SU-DHL-6 (cell line): ENCODE data around the gene KAZN.

Experiments
- H2AFZ ChIP-seq: fragments of 200-600 bp; sonication (generic); 2 replicates; pipeline ENCODE4 v1.6.1; 2014; ENCODE audit warnings: low read depth, mild to moderate bottlenecking, moderate library complexity, mixed read lengths, antibody characterized with exemption, low read length; ENCODE audit not compliant: severe bottlenecking
- H3F3A ChIP-seq: fragments of 200-600 bp; shearing (Covaris generic); 2 replicates; pipeline ENCODE4 v1.6.0; 2016; ENCODE audit warnings: antibody characterized with exemption, mild to moderate bottlenecking; ENCODE audit not compliant: insufficient read depth
- H3K27ac ChIP-seq: fragments of 200-600 bp; sonication (generic); 2 replicates; pipeline ENCODE4 v1.5.1; 2016; ENCODE audit warnings: low read depth, mild to moderate bottlenecking, low read length, moderate library complexity, mixed read lengths
- H3K27me3 ChIP-seq: fragments of 200-600 bp; sonication (generic), shearing (Covaris generic); 2 replicates; pipeline ENCODE4 v1.6.0; 2014; ENCODE audit warnings: mild to moderate bottlenecking, low read length
- H3K36me3 ChIP-seq: fragments of 200-600 bp; sonication (generic); 2 replicates; pipeline ENCODE4 v1.6.1; 2014; ENCODE audit warnings: mild to moderate bottlenecking, low read length, mixed read lengths
- H3K4me2 ChIP-seq: fragments of 300-600, 200-600 bp; shearing (Covaris generic), sonication (generic); 2 replicates; pipeline ENCODE4 v1.6.0; 2014; ENCODE audit warnings: low read length, low read depth, mild to moderate bottlenecking; ENCODE audit not compliant: poor library complexity, severe bottlenecking
- H3K4me3 ChIP-seq: fragments of 200-600 bp; sonication (generic); 2 replicates; pipeline ENCODE4 v1.5.1; 2014; ENCODE audit warnings: antibody characterized with exemption, low read length, mild to moderate bottlenecking, mixed read lengths; ENCODE audit not compliant: insufficient read depth, poor library complexity, severe bottlenecking
- H3K79me2 ChIP-seq: fragments of 200-600 bp; sonication (generic); 2 replicates; pipeline ENCODE4 v1.6.1; 2014; ENCODE audit warnings: mild to moderate bottlenecking, low read length, moderate library complexity; ENCODE audit not compliant: insufficient read depth
- H3K9ac ChIP-seq: fragments of 200-600 bp; sonication (generic); 2 replicates; pipeline ENCODE4 v1.7.0; 2014; ENCODE audit warnings: mild to moderate bottlenecking, low read length
- H3K9me2 ChIP-seq: fragments of 200-600 bp; sonication (generic); replicated peaks from 2 replicates; pipeline ENCODE4 v1.6.1; 2014; ENCODE audit warnings: low read length; ENCODE audit not compliant: insufficient read depth
- H3K9me3 ChIP-seq: fragments of 200-600 bp; sonication (generic); 2 replicates; pipeline ENCODE4 v1.6.1; 2014; ENCODE audit warnings: low read length, mixed read lengths; ENCODE audit not compliant: insufficient read depth
- H4K20me1 ChIP-seq: fragments of 200-600 bp; sonication (generic); 2 replicates; pipeline ENCODE4 v1.6.1; 2014; ENCODE audit warnings: low read depth, mild to moderate bottlenecking, antibody characterized with exemption, low read length, moderate library complexity, mixed read lengths
- CTCF ChIP-seq: fragments of 200-600 bp; sonication (generic); IDR thresholded peaks from one replicate; pipeline ENCODE4 v1.5.1; 2017; ENCODE audit warnings: antibody characterized with exemption, mild to moderate bottlenecking, low read length, moderate library complexity; ENCODE audit not compliant: insufficient read depth, poor library complexity, severe bottlenecking
- EZH2phosphoT487 ChIP-seq: fragments of 200-600 bp; sonication (generic), shearing (Covaris generic); conservative IDR thresholded peaks from 2 replicates; pipeline ENCODE4 v1.6.1; 2018; ENCODE audit warnings: mild to moderate bottlenecking, antibody characterized with exemption, low read length, moderate library complexity, mixed read lengths

The KAZN gene

DNA sequence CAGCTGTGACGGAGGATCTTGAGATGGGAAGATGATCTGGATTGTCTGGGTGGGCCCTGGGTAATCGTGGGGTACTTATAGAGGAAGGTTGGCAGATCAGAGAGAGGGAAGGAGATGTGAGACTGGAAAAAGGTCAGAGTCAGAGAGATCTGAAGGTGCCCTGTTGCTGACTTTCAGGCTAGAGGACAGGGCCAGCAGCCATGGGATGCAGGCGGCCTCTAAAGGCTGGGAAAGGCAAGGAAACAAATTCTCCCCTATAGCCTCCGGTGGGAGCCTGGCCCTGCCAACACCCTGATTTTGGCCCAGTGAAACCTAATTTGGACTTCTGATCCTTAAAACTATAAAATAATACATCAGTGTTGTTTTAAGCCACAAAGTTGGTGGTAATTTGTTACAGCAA, 401.5 kb downstream of the KAZN start:
- H3K27me3 ChIP-seq: no peaks in the 10 kb centered on the region
- TF ChIP-seq CTCF: no peak
- no peak for TF ChIP-seq EZH2phosphoT487
- no peaks in the 10 kb centered on the region for H4K20me1 ChIP-seq

DNA sequence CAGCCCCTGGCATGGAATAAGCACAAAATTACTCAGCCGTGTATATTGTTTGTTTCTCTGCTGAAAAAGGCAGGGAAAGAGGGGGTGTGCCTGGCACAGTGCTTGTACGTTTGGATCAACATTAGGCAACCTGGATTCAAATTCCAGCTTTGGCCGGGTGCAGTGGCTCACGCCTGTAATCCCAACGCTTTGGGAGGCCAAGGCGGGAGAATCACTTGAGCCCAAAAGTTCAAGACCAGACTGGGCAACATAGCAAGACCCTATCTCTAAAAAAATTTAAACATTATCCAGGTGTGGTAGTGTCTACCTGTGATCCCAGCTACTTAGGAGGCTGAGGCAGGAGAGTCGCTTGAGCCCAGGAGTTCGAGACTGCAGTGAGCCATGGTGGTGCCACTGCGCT, 402.2 kb downstream of the KAZN start:
- H3F3A ChIP-seq: no peaks in the 10 kb centered on the region
- H3K36me3 ChIP-seq: no peaks in the 10 kb centered on the region
- H3K27ac ChIP-seq: no peak overlapping the region
- H2AFZ ChIP-seq: no peak overlapping the region
- H3K4me2 ChIP-seq: no peak overlapping the region
- no peaks in the 10 kb centered on the region for H3K79me2 ChIP-seq
- H4K20me1 ChIP-seq: no peaks in the 10 kb centered on the region
- TF ChIP-seq CTCF (no peak), EZH2phosphoT487 (no peak)
- no peaks in the 10 kb centered on the region for H3K9me3 ChIP-seq
- H3K9ac ChIP-seq: no peak overlapping the region
- H3K9me2 ChIP-seq: no peaks in the 10 kb centered on the region
- H3K4me3 ChIP-seq: no peak overlapping the region
- no peaks in the 10 kb centered on the region for H3K27me3 ChIP-seq

More for the DNA sequence above, 401.5 kb downstream of the KAZN start:
- Histone ChIP-seq H3K9me3 (no peaks in the 10 kb centered on the region), H3K36me3 (no peaks in the 10 kb centered on the region), H2AFZ (no peak overlapping the region), H3K79me2 (no peaks in the 10 kb centered on the region), H3F3A (no peaks in the 10 kb centered on the region), H3K4me3 (no peak overlapping the region), H3K4me2 (no peak overlapping the region), H3K9ac (no peak overlapping the region), H3K9me2 (no peaks in the 10 kb centered on the region), H3K27ac (no peak overlapping the region)

- Histone ChIP-seq H3K27ac (no peak overlapping the region), H3K9ac (no peak overlapping the region)
- TF ChIP-seq CTCF (no peak), EZH2phosphoT487 (no peak)
These were observed 402.9 kb downstream of the KAZN start for GRCh38 chr1:15001317-15001915.

More at GRCh38 chr1:15001317-15001915, 402.9 kb downstream of the KAZN start:
- H3F3A ChIP-seq: no peaks in the 10 kb centered on the region
- no peaks in the 10 kb centered on the region for H3K9me2 ChIP-seq
- H3K79me2 ChIP-seq: no peaks in the 10 kb centered on the region
- no peak overlapping the region for H3K4me3 ChIP-seq
- H3K9me3 ChIP-seq: no peaks in the 10 kb centered on the region
- H3K4me2 ChIP-seq: no peak overlapping the region
- no peaks in the 10 kb centered on the region for H4K20me1 ChIP-seq
- no peak overlapping the region for H2AFZ ChIP-seq
- no peaks in the 10 kb centered on the region for H3K27me3 ChIP-seq
- no peaks in the 10 kb centered on the region for H3K36me3 ChIP-seq
